Hematopoietic multipotent progenitor cell treated with erythropoietin and hydrocortisone succinate and interleukin-3 and kit ligand, for 6 days (in vitro differentiated cells): ENCODE results near the gene UBR3.
"Not testable (repeated sequence)": the region's sequence is repeated elsewhere in the genome, so short reads cannot be mapped to it uniquely, and the experiment has no call there.

Experiments
- DNase-seq: peaks from one replicate; pipeline ENCODE4 v3.0.0-alpha.2; 2015

UBR3 gene

DNA sequence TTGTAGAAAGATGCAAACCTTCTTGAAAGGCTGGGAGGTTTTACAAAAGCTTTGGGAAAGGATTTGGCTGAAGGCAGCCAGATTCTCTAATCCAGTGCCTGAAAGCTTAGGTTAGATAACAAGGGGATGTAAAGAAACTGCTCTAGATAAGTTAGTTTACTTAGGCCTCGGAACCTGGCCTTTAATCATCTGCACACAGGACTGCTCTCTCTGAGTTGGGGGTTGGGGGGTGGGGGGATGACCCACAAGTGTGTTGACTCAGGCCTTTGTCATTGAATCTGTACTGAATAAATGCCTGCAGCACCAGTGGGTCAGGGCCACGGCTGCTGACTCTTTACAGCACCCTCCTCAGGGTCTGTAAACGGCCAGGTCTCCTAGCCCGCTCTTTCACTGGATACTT lies 292.1 kb downstream of the UBR3 start:
- not testable (repeated sequence) for DNase-seq

DNA sequence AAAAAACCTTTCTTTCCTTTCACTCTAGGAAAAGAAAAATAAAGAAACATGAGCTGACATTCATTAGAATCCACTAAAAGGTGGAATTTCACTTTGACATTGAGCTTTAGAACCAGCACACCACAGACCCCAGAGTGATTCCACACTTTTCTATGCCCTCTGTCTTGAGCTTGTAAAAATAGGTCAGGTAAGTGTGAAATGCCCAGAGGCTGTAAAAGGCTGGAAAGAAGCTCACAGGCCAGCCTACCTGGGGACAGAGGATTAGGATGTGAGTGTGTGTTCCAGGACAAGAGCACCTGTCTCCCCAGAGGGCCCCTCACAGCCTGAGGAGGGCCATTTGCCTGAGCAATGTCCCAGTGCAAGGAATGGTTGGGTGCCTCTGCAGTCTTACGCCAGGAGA lies 294.4 kb downstream of the UBR3 start:
- DNase-seq, result no peak

DNA sequence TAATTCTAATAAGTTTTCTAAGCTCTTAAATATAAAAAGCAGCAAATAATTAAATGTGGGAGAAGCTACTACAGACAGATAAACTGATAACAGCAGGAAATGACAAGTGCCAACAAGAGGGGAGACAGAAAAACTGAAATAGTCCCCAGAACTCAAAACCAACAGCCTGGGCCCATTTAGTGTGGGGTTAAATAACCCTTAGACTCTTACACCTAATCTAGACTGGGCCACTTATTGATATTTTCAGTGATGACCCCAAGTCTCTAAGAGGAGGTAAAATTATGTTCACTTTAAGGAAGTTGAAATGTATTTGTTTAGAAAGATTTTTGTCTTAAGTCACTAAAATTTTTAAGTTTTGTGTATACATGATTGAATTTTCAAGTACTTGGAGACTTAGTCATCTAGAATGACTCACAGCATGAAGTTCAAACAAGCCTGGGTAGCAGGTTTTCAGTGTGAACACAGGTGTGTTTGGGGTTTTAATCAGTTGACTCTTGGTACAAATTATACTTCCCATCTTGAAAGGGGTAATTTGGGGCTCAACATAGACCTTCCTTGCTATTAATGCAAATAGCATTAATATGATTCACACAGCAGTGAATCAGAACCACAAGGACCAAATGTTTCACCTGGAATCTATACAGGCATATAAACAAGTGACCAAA lies 295.8 kb downstream of the UBR3 start:
- DNase-seq, result no peak

DNA sequence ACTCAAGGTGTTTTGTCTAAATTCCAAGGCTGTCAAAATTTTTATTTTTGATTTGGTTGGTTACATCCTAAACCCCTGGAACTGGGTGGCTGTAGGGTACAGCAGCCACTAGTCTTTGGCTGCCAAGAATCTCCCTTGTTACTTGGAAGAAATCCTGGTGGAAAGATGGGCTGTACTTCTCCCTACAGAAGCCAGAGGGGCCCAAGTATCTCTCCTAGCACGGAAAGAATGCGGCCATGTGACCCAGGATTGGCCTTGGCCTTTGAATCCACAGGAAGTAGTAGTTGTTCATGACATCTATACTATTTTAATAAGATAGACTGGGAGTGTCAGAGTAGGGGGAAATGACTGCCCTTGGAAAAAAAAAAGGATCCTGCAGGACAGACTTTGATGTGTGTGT lies 296.3 kb downstream of the UBR3 start:
- no peak for DNase-seq

DNA sequence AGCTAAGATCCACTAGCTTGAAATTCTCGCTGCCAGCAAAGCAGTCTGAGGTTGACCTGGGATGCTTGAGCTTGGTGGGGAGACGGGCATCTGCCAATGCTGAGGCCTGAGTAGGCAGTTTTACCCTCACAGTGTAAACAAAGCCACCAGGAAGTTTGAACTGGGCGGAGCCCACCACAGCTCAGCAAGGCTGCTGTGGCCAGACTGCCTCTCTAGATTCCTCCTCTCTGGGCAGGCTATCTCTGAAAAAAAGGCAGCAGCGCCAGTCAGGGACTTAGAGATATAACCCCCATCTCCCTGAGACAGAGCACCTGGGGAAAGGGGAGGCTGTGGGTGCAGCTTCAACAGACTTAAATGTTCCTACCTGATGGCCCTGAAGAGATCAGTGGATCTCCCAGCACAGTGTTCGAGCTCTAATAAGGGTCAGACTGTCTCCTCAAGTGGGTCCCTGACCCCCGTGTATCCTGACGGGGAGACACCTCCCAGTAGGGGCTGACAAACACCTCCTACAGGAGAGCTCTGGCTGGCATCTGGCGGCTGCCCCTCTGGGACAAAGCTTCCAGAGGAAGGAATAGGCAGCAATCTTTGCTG lies 299.0 kb downstream of the UBR3 start:
- peak; percentile 78 for DNase-seq
